ENCODE data around the gene NSUN5.

DNA sequence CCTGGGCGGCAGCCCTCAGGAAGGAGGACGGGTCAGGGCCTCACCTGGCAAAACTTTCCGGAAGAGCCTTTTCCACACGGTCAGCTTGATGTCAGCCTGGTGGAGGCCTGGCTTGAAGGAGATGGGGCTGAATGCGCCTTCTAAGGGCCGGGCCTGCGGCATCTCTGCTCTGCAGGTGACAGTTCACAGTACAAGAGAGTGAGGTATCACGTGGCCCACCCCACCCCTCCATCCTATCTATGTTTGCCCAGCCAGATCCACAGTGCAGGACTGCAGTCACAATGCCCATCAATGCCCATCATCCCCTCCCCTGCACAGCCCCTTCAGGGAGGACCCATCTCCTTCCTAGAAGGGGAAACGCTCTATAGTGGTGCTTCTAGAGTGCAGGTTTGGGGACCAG is 7.9 kb upstream of the NSUN5 start:
- TF ChIP-seq, protein P1, sequence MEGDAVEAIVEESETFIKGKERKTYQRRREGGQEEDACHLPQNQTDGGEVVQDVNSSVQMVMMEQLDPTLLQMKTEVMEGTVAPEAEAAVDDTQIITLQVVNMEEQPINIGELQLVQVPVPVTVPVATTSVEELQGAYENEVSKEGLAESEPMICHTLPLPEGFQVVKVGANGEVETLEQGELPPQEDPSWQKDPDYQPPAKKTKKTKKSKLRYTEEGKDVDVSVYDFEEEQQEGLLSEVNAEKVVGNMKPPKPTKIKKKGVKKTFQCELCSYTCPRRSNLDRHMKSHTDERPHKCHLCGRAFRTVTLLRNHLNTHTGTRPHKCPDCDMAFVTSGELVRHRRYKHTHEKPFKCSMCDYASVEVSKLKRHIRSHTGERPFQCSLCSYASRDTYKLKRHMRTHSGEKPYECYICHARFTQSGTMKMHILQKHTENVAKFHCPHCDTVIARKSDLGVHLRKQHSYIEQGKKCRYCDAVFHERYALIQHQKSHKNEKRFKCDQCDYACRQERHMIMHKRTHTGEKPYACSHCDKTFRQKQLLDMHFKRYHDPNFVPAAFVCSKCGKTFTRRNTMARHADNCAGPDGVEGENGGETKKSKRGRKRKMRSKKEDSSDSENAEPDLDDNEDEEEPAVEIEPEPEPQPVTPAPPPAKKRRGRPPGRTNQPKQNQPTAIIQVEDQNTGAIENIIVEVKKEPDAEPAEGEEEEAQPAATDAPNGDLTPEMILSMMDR (IDR thresholded peaks at IDR 0.05 in 2 of 3, conservative IDR thresholded peaks at IDR 0.05 in 1 of 3; ENCODE audit: borderline replicate concordance in 1 of 3, insufficient read depth in 1 of 3, low read depth in 2 of 3, low read length in 2 of 3), result no peak
- no peak for TF ChIP-seq POLR2A (IDR thresholded peaks at IDR 0.05; ENCODE audit: borderline replicate concordance, extremely low read depth, insufficient read depth, insufficient read length)
- no peak for TF ChIP-seq POLR2AphosphoS5 (IDR thresholded peaks at IDR 0.05; ENCODE audit: low read depth, low read length)
- TF ChIP-seq, protein P2, sequence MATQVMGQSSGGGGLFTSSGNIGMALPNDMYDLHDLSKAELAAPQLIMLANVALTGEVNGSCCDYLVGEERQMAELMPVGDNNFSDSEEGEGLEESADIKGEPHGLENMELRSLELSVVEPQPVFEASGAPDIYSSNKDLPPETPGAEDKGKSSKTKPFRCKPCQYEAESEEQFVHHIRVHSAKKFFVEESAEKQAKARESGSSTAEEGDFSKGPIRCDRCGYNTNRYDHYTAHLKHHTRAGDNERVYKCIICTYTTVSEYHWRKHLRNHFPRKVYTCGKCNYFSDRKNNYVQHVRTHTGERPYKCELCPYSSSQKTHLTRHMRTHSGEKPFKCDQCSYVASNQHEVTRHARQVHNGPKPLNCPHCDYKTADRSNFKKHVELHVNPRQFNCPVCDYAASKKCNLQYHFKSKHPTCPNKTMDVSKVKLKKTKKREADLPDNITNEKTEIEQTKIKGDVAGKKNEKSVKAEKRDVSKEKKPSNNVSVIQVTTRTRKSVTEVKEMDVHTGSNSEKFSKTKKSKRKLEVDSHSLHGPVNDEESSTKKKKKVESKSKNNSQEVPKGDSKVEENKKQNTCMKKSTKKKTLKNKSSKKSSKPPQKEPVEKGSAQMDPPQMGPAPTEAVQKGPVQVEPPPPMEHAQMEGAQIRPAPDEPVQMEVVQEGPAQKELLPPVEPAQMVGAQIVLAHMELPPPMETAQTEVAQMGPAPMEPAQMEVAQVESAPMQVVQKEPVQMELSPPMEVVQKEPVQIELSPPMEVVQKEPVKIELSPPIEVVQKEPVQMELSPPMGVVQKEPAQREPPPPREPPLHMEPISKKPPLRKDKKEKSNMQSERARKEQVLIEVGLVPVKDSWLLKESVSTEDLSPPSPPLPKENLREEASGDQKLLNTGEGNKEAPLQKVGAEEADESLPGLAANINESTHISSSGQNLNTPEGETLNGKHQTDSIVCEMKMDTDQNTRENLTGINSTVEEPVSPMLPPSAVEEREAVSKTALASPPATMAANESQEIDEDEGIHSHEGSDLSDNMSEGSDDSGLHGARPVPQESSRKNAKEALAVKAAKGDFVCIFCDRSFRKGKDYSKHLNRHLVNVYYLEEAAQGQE (IDR thresholded peaks at IDR 0.05; ENCODE audit: low read depth), result no peak

All from HCT116 (cell line).